Activated CD4-positive, alpha-beta T cell treated with anti-CD3 and anti-CD28 coated beads, Interleukin-2, Interleukin-4, amounts not matched to agents 100 ng/mL and 50 ng/mL, durations not matched to agents 16 hours and 8 hours (primary cell): ENCODE measurements around the gene SFT2D3.

Experiments used
- DNase-seq: peaks from one replicate; pipeline ENCODE4 v3.0.0-alpha.2; 2020; ENCODE audit warnings: low spot score

The SFT2D3 gene, protein sequence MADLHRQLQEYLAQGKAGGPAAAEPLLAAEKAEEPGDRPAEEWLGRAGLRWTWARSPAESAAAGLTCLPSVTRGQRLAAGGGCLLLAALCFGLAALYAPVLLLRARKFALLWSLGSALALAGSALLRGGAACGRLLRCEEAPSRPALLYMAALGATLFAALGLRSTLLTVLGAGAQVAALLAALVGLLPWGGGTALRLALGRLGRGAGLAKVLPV

DNA sequence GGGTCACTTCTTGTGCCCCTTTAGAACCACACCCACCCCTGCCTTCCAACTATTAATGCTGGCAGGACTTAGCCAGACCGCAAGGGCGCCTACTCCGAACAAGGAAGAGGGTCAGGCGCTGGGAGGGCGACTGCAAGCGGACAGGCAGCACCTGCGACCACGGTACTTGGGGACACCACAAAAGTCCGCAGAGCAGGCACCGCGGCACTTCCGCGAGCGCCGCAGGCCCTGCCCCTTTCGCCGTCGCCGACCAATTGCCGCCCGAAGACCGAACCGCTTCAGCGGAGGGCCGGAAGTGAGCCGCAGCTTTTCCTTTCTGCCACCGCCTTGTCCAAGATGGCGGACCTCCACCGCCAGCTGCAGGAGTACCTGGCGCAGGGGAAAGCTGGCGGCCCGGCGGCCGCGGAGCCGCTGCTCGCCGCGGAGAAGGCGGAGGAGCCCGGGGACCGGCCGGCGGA is at the start of gene SFT2D3:
TSS of gene SFT2D3 (plus strand) at position 305 of the 458 bp plus-strand sequence. CDS start at position 337, 32 bp downstream.
- DNase-seq, result peak; percentile 94

- DNase-seq, result no peak
Measured at GRCh38 chr2:127651971-127652550, 49.2 kb upstream of the SFT2D3 start.

- no peak for DNase-seq
Measured at GRCh38 chr2:127652786-127653357, 48.4 kb upstream of the SFT2D3 start.

DNA sequence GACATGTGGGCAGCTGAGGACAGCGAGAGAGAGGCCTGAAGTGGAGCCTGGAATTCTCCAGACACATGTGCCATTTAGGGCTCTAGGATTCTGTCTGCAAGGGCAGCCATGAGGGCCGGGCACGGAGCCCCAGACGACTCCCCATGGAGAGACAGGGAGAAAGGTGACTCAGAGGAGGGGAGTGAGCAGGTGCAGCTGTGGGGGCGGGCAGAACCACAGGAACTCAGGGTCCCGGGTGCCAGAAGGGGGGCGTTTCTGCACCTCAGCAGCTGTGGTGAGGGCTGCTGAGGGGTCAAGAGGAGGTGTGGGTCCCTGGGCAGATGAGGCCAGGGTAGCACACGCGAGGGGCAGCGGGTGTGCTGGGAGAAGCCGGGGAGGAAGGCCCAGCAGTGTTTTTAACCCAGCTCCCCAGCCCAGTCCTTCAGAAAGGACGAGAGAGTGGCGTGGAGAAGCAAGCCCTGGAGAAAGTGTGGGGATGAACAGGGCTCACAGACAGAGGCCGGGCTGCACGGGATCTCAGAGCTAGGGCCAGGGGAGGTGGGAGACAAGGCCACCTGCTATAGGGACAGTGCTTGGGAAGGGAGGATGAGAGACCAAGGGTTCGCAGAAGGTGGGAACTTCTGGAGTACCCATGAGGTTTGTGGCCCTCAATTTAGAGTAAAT is 47.7 kb upstream of the SFT2D3 start:
- no peak for DNase-seq

- no peak for DNase-seq
Measured at GRCh38 chr2:127654084-127654837, 47.0 kb upstream of the SFT2D3 start.

DNA sequence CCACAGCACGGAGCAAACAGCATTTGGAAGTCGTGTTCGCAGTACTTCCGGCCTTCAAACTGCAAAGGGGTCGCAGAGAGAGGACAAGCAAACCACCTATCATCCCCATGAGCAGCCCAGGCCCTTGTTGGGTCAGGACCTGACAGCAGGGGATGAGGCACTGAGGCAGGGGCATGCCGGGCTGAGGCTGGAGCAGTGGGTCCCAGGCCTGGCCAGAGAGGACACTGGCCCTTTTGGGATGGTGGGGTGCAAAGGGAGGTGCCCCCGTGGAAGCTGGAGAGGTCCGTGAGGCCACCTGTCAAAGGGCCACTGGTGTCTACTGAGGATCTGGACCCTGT is 46.5 kb upstream of the SFT2D3 start:
- no peak for DNase-seq

GRCh38 chr2:127655209-127656073 is 45.9 kb upstream of the SFT2D3 start:
- DNase-seq, result no peak

- no peak for DNase-seq
Measured at GRCh38 chr2:127656569-127657231, 44.6 kb upstream of the SFT2D3 start.

DNA sequence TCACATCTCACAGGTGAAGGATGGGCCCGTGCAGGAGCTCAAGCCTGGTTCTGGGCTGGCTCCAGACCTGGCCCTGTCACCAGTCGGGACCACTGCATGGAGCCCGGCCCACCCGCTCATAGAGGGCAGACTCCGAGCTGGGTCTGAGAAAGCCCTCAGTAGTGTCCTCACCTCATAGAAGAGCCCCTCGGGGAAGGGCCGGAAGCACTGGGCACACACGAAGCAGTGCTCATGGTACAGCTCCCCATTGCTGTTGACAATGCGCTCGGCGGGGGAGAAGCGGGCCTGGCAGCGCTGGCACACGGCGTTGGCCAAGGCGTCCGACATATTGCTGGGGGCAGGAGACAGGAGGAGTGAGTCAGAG is 44.1 kb upstream of the SFT2D3 start:
- no peak for DNase-seq

GRCh38 chr2:127658146-127658545 is 43.2 kb upstream of the SFT2D3 start:
- no peak for DNase-seq

- no peak for DNase-seq
Measured at GRCh38 chr2:127658641-127659407, 42.5 kb upstream of the SFT2D3 start.

DNA sequence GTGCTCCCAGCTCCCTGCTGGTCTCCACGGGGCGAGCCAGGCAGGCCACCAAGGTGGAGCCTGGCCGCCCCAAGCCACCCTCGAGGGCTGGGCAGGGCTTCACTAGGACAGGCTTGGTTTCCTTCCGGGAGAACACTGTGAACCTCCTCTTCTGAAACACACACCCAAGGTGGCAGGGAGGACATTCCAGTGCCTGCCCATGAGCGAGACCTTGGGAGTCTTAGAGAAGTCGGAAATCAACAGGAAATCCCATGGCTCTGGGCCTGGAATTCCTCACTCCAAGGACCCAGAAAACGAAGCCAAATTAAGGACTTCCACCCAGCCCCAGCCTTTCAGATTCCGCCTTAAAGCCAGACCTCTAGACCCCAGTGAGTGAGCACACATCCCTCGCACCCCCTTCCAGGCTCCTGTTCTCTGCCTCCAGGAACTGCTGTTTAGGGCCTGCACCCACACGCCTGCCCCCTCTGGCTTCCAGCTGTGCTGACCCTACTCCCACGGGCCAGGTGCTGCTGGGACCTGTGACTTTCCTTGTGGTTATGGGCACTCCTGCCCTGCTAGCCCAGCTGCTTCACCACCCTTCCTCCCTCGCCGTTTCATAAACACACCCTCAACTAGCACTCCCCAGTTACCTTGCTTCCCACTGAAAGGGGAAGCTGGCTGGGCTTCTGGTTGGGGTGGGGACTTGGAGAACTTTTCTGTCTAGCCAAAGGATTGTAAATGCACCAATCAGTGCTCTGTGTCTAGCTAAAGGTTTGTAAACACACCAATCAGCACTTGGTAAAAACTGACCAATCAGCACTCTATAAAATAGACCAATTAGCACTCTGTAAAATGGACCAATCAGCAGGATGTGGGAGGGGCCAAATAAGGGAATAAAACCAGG is 41.6 kb upstream of the SFT2D3 start:
- DNase-seq, result no peak

GRCh38 chr2:127660291-127660578 is 41.1 kb upstream of the SFT2D3 start:
- no peak for DNase-seq

DNA sequence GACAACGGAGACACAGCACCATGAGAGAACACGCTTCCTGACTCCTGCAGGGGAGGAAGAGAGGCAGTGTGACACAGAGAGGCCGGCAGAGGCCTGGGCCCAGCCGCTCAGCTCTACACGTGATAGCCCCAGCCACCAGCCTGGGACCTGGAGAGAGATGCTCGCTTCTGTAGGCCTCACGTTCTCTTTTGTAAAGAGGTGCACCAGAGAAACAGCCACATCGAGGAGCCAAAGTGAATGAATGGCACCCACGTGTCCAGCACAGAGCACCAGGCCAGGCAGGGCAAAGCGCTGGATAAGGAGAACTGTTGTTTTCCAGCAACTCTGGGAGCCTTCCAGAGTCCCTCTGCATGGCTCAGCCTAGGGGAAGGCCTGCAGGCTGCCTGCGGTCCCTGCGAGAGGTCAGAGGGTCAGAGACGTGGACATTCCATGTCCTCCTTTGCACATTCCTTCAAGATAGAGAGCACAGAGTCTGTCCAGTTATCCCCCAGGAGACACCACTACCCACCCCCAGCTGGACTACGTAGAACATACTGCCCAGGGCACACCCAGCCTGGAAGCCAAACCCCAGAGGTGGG is 40.1 kb upstream of the SFT2D3 start:
- DNase-seq, result no peak

DNA sequence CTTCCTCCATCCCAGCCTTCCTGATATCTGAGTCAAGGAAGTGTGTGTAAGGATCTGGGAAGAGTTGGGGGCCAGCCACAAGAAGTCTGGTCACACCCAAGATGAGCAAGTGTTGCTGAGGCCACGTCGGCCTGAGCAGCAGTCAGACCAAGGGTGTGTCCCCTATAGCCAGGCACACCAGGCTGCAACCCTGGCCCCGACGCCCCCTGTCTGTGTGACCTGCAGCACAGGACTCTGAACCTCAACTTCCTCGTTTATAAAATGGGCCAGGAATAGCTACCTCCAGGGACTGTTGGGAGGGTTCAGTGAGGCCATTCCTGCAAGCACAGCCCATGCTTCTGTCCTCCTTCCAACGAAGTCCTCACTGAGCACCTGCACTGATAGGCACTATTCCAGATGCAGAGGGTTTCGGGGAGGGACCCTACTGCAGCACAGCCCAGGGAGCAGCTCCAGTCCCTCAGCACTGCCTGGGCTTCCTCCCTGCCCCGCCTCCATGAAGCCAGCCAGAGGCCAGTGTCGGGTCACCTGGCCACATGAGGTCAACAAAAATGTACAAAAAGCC is 39.3 kb upstream of the SFT2D3 start:
- DNase-seq, result no peak

DNA sequence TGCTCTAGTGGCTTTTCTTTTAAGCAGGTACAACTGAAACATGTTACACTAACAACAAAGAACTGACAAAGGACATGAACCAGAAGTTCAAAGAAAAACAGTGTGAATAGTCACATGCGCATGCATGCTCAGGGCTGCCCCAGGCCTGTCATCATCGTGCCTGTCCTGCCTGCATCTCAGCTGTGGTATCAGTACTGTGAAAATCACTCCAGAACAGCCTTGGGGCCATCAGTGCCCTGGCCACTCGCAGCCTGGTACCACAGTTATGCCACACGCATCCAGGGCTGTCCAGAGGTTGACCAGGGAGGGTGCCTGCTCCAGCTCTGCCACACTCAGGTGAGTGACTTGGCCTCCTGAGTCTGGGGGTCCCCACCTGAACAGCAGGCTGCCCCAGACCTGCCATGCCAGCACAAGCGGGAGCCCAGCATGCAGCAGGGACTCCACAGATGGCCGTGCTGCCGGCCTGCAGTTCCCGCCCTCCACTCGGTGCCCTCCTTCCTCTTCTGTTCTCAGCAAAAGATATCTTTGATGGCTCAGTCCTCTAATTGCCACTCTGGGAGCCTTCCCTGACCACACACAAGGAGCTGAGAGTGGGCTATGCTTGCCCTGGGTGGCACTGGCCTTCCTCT is 38.2 kb upstream of the SFT2D3 start:
- no peak for DNase-seq

DNA sequence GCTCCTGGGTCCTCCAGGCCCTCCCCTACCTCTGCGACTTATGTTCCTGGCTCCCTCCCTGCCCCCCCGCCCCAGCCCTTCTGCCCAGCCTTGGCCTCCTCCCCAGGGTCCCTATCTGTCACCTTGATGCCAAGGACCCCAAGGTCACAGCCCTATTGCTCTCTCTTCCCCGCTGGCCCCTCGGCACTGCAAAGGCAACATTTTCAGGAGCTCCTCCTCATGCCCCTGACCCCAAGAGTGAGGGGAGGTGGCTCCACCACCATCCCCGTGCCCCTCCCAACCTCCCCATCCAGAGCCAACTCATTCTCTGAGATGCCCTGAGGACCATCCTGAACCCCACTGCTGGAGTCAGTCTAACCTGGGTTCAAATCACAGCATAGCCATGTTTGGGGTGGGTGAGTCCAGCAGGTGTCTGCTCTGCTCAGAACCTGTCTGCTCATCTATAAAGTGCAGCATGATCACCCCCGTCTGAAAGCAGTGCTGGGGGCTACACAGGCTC is 37.7 kb upstream of the SFT2D3 start:
- DNase-seq, result no peak
